ENCODE data around the gene P4HB. TPM values are rescaled to one million over a fixed set of nuclear protein-coding genes. Genes with fewer than 3 reads are reported as not detected.

Gene P4HB
- total and polyA plus RNA-seq, 10 of the 15 experiments (the other 5 are each of a cell fraction or from before 2014, with no cell fraction given) = 4.7 to 549 (median 361) TPM

GRCh38 chr17:81822312-81822637 lies 38.1 kb downstream of the P4HB start:
- no TSS peak for BruUV-seq (replicated peaks)
- intact Hi-C loops (cut with micrococcal nuclease; ENCODE audit: unreplicated experiment) (no loop called here), in situ Hi-C loops (cut with MboI) (loop anchor here (5.0 kb wide), 1 partner anchor 105 kb away; no protein-coding TSS in a partner anchor)
- no peak overlapping the region for H3K27ac ChIP-seq (ENCODE audit: control insufficient read depth, insufficient read depth)
- FAIRE-seq = no peak
- no peaks in the 10 kb centered on the region for H3K79me2 ChIP-seq (ENCODE audit: control insufficient read depth, insufficient read depth, low read length)
- no peak overlapping the region for H3K9ac ChIP-seq (ENCODE audit: control insufficient read depth, insufficient read depth, low read length)
- CTCF ChIA-PET = interaction anchor here (0.7 kb wide), 1 partner anchor 84 kb away, joined by 3 read pairs; no protein-coding TSS in a partner anchor
- RAD21 ChIA-PET (ENCODE audit: unreplicated experiment) = no interaction called here
- WGBS (ENCODE audit: insufficient coverage, insufficient replicate concordance, low lambda C conversion rate, missing lambda C conversion rate) = 66% methylated on average over 8 of the region's 8 CpGs
- no peak overlapping the region for H2AFZ ChIP-seq (ENCODE audit: control insufficient read depth, low read depth, low read length)
- H3K4me2 ChIP-seq (ENCODE audit: control insufficient read depth, insufficient read depth) = no peak overlapping the region
- no peak for DNase-seq (ENCODE audit: low read depth, low spot score)
- H3K4me3 ChIP-seq = no peak overlapping the region
- no peaks in the 10 kb centered on the region for H3K27me3 ChIP-seq (replicated peaks in 1 of 2; ENCODE audit: control insufficient read depth in 2 of 2, insufficient read depth in 2 of 2, low read length in 1 of 2)
- H4K20me1 ChIP-seq (ENCODE audit: control insufficient read depth, insufficient read depth) = no peaks in the 10 kb centered on the region
- H3K36me3 ChIP-seq (ENCODE audit: control insufficient read depth in 2 of 2, insufficient read depth in 2 of 2, low read length in 1 of 2) = no peaks in the 10 kb centered on the region
- H3K9me3 ChIP-seq (replicated peaks; ENCODE audit: control insufficient read depth, insufficient read depth, low read length) = no peaks in the 10 kb centered on the region
- H3K4me1 ChIP-seq (ENCODE audit: control insufficient read depth, insufficient read depth, low read length) = no peaks in the 10 kb centered on the region
- SMC1A ChIA-PET (ENCODE audit: uncharacterized antibody, unreplicated experiment) = no interaction called here
- POLR2A ChIA-PET = no interaction called here
- ATAC-seq = no peak
- TF ChIP-seq HDGF (IDR thresholded peaks at IDR 0.05) = no peak
- no peak for TF ChIP-seq ATF2 (IDR thresholded peaks at IDR 0.05; ENCODE audit: low read length)
- no peak for TF ChIP-seq POLR2AphosphoS5 (IDR thresholded peaks at IDR 0.05; ENCODE audit: low read length)
- no peak for TF ChIP-seq RB1 (IDR thresholded peaks at IDR 0.05; ENCODE audit: borderline replicate concordance)
- TF ChIP-seq TCF12 (IDR thresholded peaks at IDR 0.05; ENCODE audit: low read depth, low read length) = no peak
- no peak for TF ChIP-seq ZNF592 (IDR thresholded peaks at IDR 0.05)
- TF ChIP-seq RAD51 (IDR thresholded peaks at IDR 0.05) = no peak
- TF ChIP-seq FOXK2 (IDR thresholded peaks at IDR 0.05) = no peak
- no peak for TF ChIP-seq TCF7 (IDR thresholded peaks at IDR 0.05; ENCODE audit: borderline replicate concordance)
- no peak for TF ChIP-seq CBFB (IDR thresholded peaks at IDR 0.05; ENCODE audit: low read depth)
- no peak for TF ChIP-seq ZZZ3 (IDR thresholded peaks at IDR 0.05; ENCODE audit: control insufficient read depth, insufficient read length, low read depth)
- TF ChIP-seq, protein P1, sequence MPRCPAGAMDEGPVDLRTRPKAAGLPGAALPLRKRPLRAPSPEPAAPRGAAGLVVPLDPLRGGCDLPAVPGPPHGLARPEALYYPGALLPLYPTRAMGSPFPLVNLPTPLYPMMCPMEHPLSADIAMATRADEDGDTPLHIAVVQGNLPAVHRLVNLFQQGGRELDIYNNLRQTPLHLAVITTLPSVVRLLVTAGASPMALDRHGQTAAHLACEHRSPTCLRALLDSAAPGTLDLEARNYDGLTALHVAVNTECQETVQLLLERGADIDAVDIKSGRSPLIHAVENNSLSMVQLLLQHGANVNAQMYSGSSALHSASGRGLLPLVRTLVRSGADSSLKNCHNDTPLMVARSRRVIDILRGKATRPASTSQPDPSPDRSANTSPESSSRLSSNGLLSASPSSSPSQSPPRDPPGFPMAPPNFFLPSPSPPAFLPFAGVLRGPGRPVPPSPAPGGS (IDR thresholded peaks at IDR 0.05; ENCODE audit: borderline replicate concordance, insufficient read depth, low read depth, low read length, poor library complexity, severe bottlenecking) = no peak
- TF ChIP-seq E2F8 (IDR thresholded peaks at IDR 0.05; ENCODE audit: low read depth, partially characterized antibody) = no peak
- no peak for TF ChIP-seq LARP7 (IDR thresholded peaks at IDR 0.05)
